Kidney (tissue), 14 donors: ENCODE results near the gene RBM47. TPM values are rescaled to one million over a fixed set of nuclear protein-coding genes. Genes with fewer than 3 reads are reported as not detected.

Experiments
- DNase-seq, 5 donors: peaks; one replicate each; pipeline ENCODE4 v3.0.0-alpha.2; 2013 to 2020
- FAIRE-seq: peaks from 2 replicates; lab custom pipeline; 2012; peaks lifted over from hg19 to GRCh38; lab: Jason Lieb, UNC
- H3K27ac ChIP-seq, 2 donors: one replicate each; pipeline ENCODE4 v1.7.0; 2013; ENCODE audit warnings: low read depth in 2 of 2, low read length in 2 of 2, inconsistent platforms in 1 of 2
- H3K27me3 ChIP-seq: one replicate; pipeline ENCODE4 v1.7.1; 2013; ENCODE audit warnings: low read length, inconsistent platforms; ENCODE audit not compliant: control insufficient read depth, insufficient read depth
- H3K36me3 ChIP-seq, 3 donors: one replicate each; pipeline versions ENCODE4 v1.7.0 to v1.7.1; 2013; ENCODE audit warnings: low read length in 3 of 3, control low read depth in 1 of 3, inconsistent platforms in 1 of 3; ENCODE audit not compliant: insufficient read depth in 3 of 3, control insufficient read depth in 2 of 3
- H3K4me1 ChIP-seq, 3 donors: one replicate each; pipeline versions ENCODE4 v1.7.0 to v1.7.1; 2013; ENCODE audit warnings: low read length in 3 of 3, inconsistent platforms in 1 of 3, low read depth in 1 of 3; ENCODE audit not compliant: control insufficient read depth in 2 of 3, insufficient read depth in 2 of 3
- H3K4me3 ChIP-seq, 3 donors: one replicate each; pipeline versions ENCODE4 v1.7.0 to v1.8.1; 2013; ENCODE audit warnings: low read length in 3 of 3, control low read depth in 1 of 3, inconsistent platforms in 1 of 3
- H3K9ac ChIP-seq, 3 donors: one replicate each; pipeline versions ENCODE4 v1.7.0 to v1.7.1; 2013; ENCODE audit warnings: low read length in 3 of 3, control low read depth in 1 of 3, inconsistent platforms in 1 of 3
- H3K9me3 ChIP-seq, 3 donors: one replicate each; pipeline versions ENCODE4 v1.7.0 to v1.7.1; 2013; ENCODE audit warnings: low read length in 3 of 3, control low read depth in 1 of 3, inconsistent platforms in 1 of 3; ENCODE audit not compliant: control insufficient read depth in 2 of 3, insufficient read depth in 1 of 3
- CTCF ChIP-seq: IDR thresholded peaks from 3 replicates; pipeline ENCODE4 v1.5.1; 2012; ENCODE audit warnings: mild to moderate bottlenecking, moderate library complexity, borderline replicate concordance; ENCODE audit not compliant: insufficient read depth; ENCODE audit errors: extremely low read depth
- intact Hi-C: fragments of 100-400 bp; cut with DNase I; formaldehyde crosslinking; loops from one replicate; pipeline ENCODE4 v1.11.1; 2022
- polyA plus RNA-seq: library from polyadenylated mRNA; stranded (reverse); fragments of 350-450 nt; fragmentation: Illumina TruSeq; extraction: RNeasy Lipid Tissue Mini Kit (QIAGEN cat#74804); gene quantifications from one replicate; pipeline ENCODE4 v1.2.3, GENCODE V29; 2014; ENCODE audit warnings: low read depth, low replicate concordance; ENCODE audit not compliant: insufficient read depth
- total RNA-seq: library from RNA; stranded (reverse); fragmentation: NEBNext Ultra II Directional; extraction: Animal tissue kit (Norgen Biotek cat#: 25700); gene quantifications from one replicate; pipeline ENCODE4 v1.2.1, GENCODE V29; 2021
- donor health status: control.
- donor health status: control.
- donor health status: control.
- donor health status: control.
- donor health status: control.
- donor health status: DM: yes; HTN: yes; CAD: no.
- donor health status: Normal renal cell carcinoma (clear cell type).

Gene RBM47
- total and polyA plus RNA-seq, 2 donors from 2014 or later = 61.5 to 124 TPM

GRCh38 chr4:40530961-40531635, 98.6 kb downstream of the RBM47 start:
- FAIRE-seq (no peak), DNase-seq (no peak)
- Histone ChIP-seq H3K9me3 (no peaks in the 10 kb centered on the region), H3K27ac (no peak overlapping the region), H3K4me1 (peaks cover 0 to 3% (median 0%) of the 10 kb centered on the region in 3 donors), H3K4me3 (no peak overlapping the region), H3K36me3 (no peaks in the 10 kb centered on the region), H3K9ac (no peak overlapping the region), H3K27me3 (no peaks in the 10 kb centered on the region)
- no peak for TF ChIP-seq CTCF
- intact Hi-C loops = no loop called here

- H3K27ac ChIP-seq = peak overlapping the region; percentile 80 to 89
- no peaks in the 10 kb centered on the region for H3K27me3 ChIP-seq
- DNase-seq (no peak), FAIRE-seq (no peak)
- no peak for TF ChIP-seq CTCF
- no peak overlapping the region for H3K4me3 ChIP-seq
- H3K4me1 ChIP-seq = peaks cover 0 to 11% (median 8%) of the 10 kb centered on the region in 3 donors
- no peaks in the 10 kb centered on the region for H3K36me3 ChIP-seq
- peak overlapping the region in 1 of 3 donors; percentile 40 for H3K9ac ChIP-seq
- intact Hi-C loops = no loop called here
- H3K9me3 ChIP-seq = no peaks in the 10 kb centered on the region
Observed at GRCh38 chr4:40526741-40527140, 102.9 kb downstream of the RBM47 start.

- H3K36me3 ChIP-seq = no peaks in the 10 kb centered on the region
- no peak for FAIRE-seq
- H3K9me3 ChIP-seq = no peaks in the 10 kb centered on the region
- H3K27ac ChIP-seq = peak overlapping the region; percentile 80 to 89
- H3K4me1 ChIP-seq = peaks cover 0 to 11% (median 8%) of the 10 kb centered on the region in 3 donors
- no peak overlapping the region for H3K4me3 ChIP-seq
- H3K27me3 ChIP-seq = no peaks in the 10 kb centered on the region
- peak overlapping the region in 1 of 3 donors; percentile 9 for H3K9ac ChIP-seq
- intact Hi-C loops = no loop called here
- no peak for TF ChIP-seq CTCF
- DNase-seq = peak in 1 of 5 donors; percentile 70
Observed at GRCh38 chr4:40525752-40526598, 103.7 kb downstream of the RBM47 start.
